IMR-90 (cell line): Measurements from ENCODE around the gene LRP1B.

Experiments used
- CEBPB ChIP-seq: IDR thresholded peaks from 2 replicates; pipeline ENCODE4 v1.6.1; 2012; ENCODE audit warnings: low read depth, low read length, improper control_type of control experiment
- CTCF ChIP-seq: conservative IDR thresholded peaks from 2 replicates; pipeline ENCODE4 v1.5.1; 2012; ENCODE audit warnings: mild to moderate bottlenecking, low read depth, low read length, improper control_type of control experiment
- ELK1 ChIP-seq: fragments of 150-350 bp; IDR thresholded peaks from 2 replicates; pipeline ENCODE4 v1.6.1; 2016; ENCODE audit warnings: low read depth, mild to moderate bottlenecking, low read length, moderate library complexity, borderline replicate concordance
- FOS ChIP-seq: fragments of 150-350 bp; IDR thresholded peaks from 2 replicates; pipeline ENCODE4 v1.6.1; 2016; ENCODE audit warnings: low read depth, low read length
- MAFK ChIP-seq: IDR thresholded peaks from 2 replicates; pipeline ENCODE4 v1.6.1; 2012; ENCODE audit warnings: low read depth, low read length, improper control_type of control experiment
- POLR2A ChIP-seq: IDR thresholded peaks from 2 replicates; pipeline ENCODE4 v1.6.1; 2012; ENCODE audit warnings: mild to moderate bottlenecking, low read depth, low read length
- RAD21 ChIP-seq: IDR thresholded peaks from 2 replicates; pipeline ENCODE4 v1.6.1; 2012; ENCODE audit warnings: low read length, improper control_type of control experiment
- RCOR1 ChIP-seq: IDR thresholded peaks from 2 replicates; pipeline ENCODE4 v1.6.1; 2012; ENCODE audit warnings: mild to moderate bottlenecking, low read length, improper control_type of control experiment; ENCODE audit not compliant: insufficient replicate concordance
- USF2 ChIP-seq: fragments of 150-350 bp; IDR thresholded peaks from 2 replicates; pipeline ENCODE4 v1.6.1; 2017; ENCODE audit warnings: mild to moderate bottlenecking, antibody characterized with exemption, low read length, low read depth

GRCh38 chr2:140601342-140601741, 1529.5 kb downstream of the LRP1B start:
- no peak for TF ChIP-seq CTCF
- no peak for TF ChIP-seq ELK1
- no peak for TF ChIP-seq RAD21
- TF ChIP-seq MAFK = no peak
- no peak for TF ChIP-seq FOS
- no peak for TF ChIP-seq POLR2A
- no peak for TF ChIP-seq USF2
- TF ChIP-seq CEBPB = no peak
- TF ChIP-seq RCOR1 = no peak
